ENCODE measurements around the gene SMG6.

GRCh38 chr17:2067048-2067561 is 236.5 kb downstream of the SMG6 start:
- no peak for TF ChIP-seq CTCF (IDR thresholded peaks at IDR 0.05; ENCODE audit: low read length)
- TF ChIP-seq EZH2 (IDR thresholded peaks at IDR 0.05; ENCODE audit: borderline replicate concordance, low read length), result no peak

Measured in OCI-LY1 (cell line).